NCI-H526 treated with DMSO at 0.1 percent for 48 hours (cell line): ENCODE results near the gene FADS3.

Source experiments
- DNase-seq: peaks from one replicate; lab custom pipeline; 2025; lab: John Stamatoyannopoulos, UW

The FADS3 gene

GRCh38 chr11:61913699-61914395 is 22.5 kb upstream of the FADS3 start:
- no peak for DNase-seq

GRCh38 chr11:61912991-61913698 is 21.8 kb upstream of the FADS3 start:
- DNase-seq = no peak

- no peak for DNase-seq
These were observed 21.2 kb upstream of the FADS3 start for GRCh38 chr11:61912530-61912898.

- DNase-seq = no peak
These were observed 20.6 kb upstream of the FADS3 start for GRCh38 chr11:61911701-61912529.

GRCh38 chr11:61911128-61911700 is 19.9 kb upstream of the FADS3 start:
- DNase-seq = no peak

GRCh38 chr11:61910187-61911127 is 19.1 kb upstream of the FADS3 start:
- no peak for DNase-seq

- no peak for DNase-seq
These were observed 17.5 kb upstream of the FADS3 start for GRCh38 chr11:61908730-61909316.

GRCh38 chr11:61907871-61908729 is 16.8 kb upstream of the FADS3 start:
- no peak for DNase-seq

- DNase-seq = no peak
These were observed 15.9 kb upstream of the FADS3 start for GRCh38 chr11:61907282-61907681.

- DNase-seq = no peak
These were observed 15.2 kb upstream of the FADS3 start for GRCh38 chr11:61906522-61906909.

GRCh38 chr11:61905801-61906521 is 14.6 kb upstream of the FADS3 start:
- DNase-seq = no peak

- DNase-seq = no peak
These were observed 13.8 kb upstream of the FADS3 start for GRCh38 chr11:61905067-61905696.

GRCh38 chr11:61904539-61905048 is 13.2 kb upstream of the FADS3 start:
- no peak for DNase-seq

GRCh38 chr11:61903845-61904244 is 12.5 kb upstream of the FADS3 start:
- no peak for DNase-seq

GRCh38 chr11:61902313-61902712 is 11.0 kb upstream of the FADS3 start:
- no peak for DNase-seq

GRCh38 chr11:61901397-61901796 is 10.1 kb upstream of the FADS3 start:
- DNase-seq = no peak

- DNase-seq = no peak
These were observed 8.9 kb upstream of the FADS3 start for GRCh38 chr11:61900251-61900650.

- peak; percentile 47 for DNase-seq
These were observed 7.9 kb upstream of the FADS3 start for GRCh38 chr11:61899146-61899841.
